Measurements from ENCODE around the gene KIAA0319L. TPM values are rescaled to one million over a fixed set of nuclear protein-coding genes. Genes with fewer than 3 reads are reported as not detected.

KIAA0319L gene
- total and polyA plus RNA-seq, 7 donors = 8.3 to 50.4 (median 30.7) TPM

DNA sequence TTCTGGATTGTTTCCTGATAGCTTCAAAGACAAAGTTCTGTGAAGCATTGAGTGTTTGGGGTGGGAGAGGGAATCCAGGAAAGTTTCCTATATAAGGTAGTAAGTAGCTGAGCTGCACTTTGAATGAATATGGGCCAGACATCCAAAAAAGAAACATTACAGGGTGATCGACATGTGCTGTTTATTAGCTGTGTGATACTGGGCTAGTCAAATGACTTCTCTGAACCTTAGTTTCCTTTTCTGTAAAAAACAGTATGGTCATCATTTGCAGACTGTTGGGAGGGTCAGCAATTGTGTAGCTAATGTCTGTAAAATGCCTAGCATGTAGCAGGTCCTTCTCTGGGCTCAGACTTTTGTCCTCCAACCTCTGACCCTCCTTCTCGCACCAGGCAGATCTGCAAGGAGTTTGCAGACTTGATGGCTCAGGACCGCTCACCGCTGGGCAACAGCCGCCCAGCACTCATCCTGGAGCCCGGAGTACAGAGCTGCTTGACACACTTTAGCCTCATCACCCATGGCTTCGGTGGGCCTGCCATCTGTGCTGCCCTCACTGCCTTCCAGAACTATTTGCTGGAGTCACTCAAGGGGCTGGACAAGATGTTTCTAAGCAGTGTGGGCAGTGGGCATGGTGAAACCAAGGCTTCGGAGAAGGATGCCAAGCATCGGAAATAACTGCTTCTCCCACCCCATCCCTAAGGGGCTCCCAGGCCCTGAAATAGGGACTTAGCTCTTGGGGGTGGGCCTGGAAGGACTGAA is 37.0 kb upstream of the KIAA0319L start:
- Histone ChIP-seq H3K9me3 (no peaks in the 10 kb centered on the region), H3K4me3 (no peak overlapping the region), H3K27ac (no peak overlapping the region), H3K4me1 (no peaks in the 10 kb centered on the region), H3K36me3 (no peaks in the 10 kb centered on the region), H3K27me3 (no peaks in the 10 kb centered on the region)
- intact Hi-C loops (cut with DNase I) = no loop called here
- 96% methylated on average over 9 of the region's 9 CpGs for WGBS, 2 donors
- TF ChIP-seq POLR2A (IDR thresholded peaks at IDR 0.05) (no peak), EP300 (IDR thresholded peaks at IDR 0.05) (no peak), POLR2AphosphoS5 (IDR thresholded peaks at IDR 0.05) (no peak)
- TF ChIP-seq, protein P1, sequence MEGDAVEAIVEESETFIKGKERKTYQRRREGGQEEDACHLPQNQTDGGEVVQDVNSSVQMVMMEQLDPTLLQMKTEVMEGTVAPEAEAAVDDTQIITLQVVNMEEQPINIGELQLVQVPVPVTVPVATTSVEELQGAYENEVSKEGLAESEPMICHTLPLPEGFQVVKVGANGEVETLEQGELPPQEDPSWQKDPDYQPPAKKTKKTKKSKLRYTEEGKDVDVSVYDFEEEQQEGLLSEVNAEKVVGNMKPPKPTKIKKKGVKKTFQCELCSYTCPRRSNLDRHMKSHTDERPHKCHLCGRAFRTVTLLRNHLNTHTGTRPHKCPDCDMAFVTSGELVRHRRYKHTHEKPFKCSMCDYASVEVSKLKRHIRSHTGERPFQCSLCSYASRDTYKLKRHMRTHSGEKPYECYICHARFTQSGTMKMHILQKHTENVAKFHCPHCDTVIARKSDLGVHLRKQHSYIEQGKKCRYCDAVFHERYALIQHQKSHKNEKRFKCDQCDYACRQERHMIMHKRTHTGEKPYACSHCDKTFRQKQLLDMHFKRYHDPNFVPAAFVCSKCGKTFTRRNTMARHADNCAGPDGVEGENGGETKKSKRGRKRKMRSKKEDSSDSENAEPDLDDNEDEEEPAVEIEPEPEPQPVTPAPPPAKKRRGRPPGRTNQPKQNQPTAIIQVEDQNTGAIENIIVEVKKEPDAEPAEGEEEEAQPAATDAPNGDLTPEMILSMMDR (IDR thresholded peaks at IDR 0.05) = no peak
- no peak for DNase-seq

DNA sequence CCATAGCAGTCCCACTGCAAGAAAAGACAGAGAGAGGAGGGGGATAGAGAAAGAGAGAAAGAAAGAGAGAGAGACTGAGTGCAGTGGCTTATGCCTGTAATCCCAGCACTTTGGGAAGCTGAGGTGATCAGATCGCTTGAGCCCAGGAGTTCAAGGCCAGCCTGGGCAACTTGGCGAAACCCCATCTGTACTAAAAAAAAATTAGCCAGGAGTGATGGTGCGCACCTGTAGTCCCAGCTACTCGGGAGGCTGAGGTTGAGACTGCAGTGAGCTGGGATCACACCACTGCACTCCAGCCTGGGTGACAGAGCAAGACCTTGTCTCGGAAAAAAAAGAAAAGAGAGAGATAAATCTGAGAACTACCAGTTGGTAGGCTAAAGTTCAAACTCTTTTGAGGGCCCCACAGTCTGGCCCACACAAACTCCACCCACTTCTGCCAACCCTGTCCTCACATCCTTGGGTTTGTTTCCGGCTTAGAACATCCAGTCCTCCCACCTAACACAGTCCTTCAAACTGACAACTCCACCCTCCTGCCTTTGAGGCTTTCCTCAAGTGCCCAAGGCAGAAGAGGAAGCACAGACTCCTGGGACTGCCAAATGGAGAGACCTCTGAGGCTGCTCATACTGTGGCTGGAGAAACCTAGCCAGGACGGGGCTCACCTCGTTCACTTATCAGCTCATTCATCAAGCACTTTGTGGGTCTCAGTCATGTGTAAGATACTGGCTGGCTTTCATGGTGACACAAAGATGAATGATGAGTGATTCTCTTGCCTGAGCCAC is 36.0 kb upstream of the KIAA0319L start:
- Histone ChIP-seq H3K36me3 (no peaks in the 10 kb centered on the region), H3K4me1 (no peaks in the 10 kb centered on the region), H3K9me3 (no peaks in the 10 kb centered on the region), H3K27me3 (no peaks in the 10 kb centered on the region), H3K27ac (no peak overlapping the region), H3K4me3 (no peak overlapping the region)
- 75 to 77% methylated on average over 8 of the region's 8 CpGs for WGBS, 2 donors
- no peak for DNase-seq
- intact Hi-C loops (cut with DNase I) = no loop called here
- TF ChIP-seq POLR2AphosphoS5 (IDR thresholded peaks at IDR 0.05) (no peak), EP300 (IDR thresholded peaks at IDR 0.05) (no peak), POLR2A (IDR thresholded peaks at IDR 0.05) (no peak)
- TF ChIP-seq, protein P1 (IDR thresholded peaks at IDR 0.05) = no peak

DNA sequence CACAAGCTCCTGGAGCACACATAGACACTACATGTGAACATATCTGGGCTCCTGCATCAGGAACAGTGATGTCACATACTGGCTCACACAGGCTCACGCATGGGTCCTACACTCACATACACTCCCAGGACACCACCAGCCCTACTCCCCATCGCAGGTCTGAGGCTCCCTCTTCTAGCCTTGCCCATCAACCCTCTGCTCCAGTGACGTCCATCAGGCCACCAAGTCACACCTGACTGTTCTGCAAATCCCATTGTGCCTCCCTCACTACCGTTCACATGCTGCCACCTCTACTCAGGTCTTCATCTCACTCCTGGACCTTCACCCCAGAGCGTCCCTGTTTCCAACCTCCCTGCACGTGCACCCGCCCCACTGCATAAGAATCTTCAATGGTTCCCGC is 34.0 kb upstream of the KIAA0319L start:
- TF ChIP-seq POLR2AphosphoS5 (IDR thresholded peaks at IDR 0.05) = no peak
- no peak for TF ChIP-seq POLR2A (IDR thresholded peaks at IDR 0.05)
- H3K27ac ChIP-seq = no peak overlapping the region
- H3K4me1 ChIP-seq = no peaks in the 10 kb centered on the region
- 96% methylated on average over 8 of the region's 8 CpGs for WGBS, 2 donors
- no peaks in the 10 kb centered on the region for H3K9me3 ChIP-seq
- H3K4me3 ChIP-seq = no peak overlapping the region
- no peak for DNase-seq
- no peaks in the 10 kb centered on the region for H3K36me3 ChIP-seq
- intact Hi-C loops (cut with DNase I) = no loop called here
- H3K27me3 ChIP-seq = no peaks in the 10 kb centered on the region

DNA sequence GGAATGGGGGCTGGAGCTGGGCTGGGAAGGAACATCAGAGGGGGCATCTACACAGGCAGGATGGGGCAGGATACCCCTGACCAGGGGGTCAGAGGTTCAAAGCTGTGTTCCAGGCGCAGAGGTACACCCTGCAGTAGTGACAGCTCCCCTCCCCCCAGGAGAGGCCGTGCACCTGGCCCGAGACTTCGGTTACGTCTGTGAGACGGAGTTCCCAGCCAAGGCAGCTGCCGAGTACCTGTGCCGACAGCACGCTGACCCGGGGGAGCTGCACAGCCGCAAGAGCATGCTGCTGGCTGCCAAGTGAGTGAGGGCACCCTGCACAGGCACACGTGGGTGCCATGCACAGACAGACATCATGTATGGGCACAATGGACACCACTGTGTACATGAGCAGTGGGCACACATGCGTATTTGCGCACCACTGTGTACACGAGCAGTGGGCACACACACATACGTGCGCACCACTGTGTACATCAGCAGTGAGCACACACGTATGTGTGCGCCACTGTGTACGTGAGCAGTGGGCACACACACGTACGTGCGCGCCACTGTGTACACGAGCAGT is 33.4 kb upstream of the KIAA0319L start:
- no peaks in the 10 kb centered on the region for H3K4me1 ChIP-seq
- no peak for DNase-seq
- H3K27ac ChIP-seq = no peak overlapping the region
- H3K9me3 ChIP-seq = no peaks in the 10 kb centered on the region
- WGBS, 2 donors = 95 to 96% methylated on average over 25 of the region's 25 CpGs
- H3K4me3 ChIP-seq = no peak overlapping the region
- intact Hi-C loops (cut with DNase I) = no loop called here
- no peaks in the 10 kb centered on the region for H3K27me3 ChIP-seq
- TF ChIP-seq EP300 (IDR thresholded peaks at IDR 0.05) (no peak), POLR2A (IDR thresholded peaks at IDR 0.05) (no peak), POLR2AphosphoS5 (IDR thresholded peaks at IDR 0.05) (no peak)
- TF ChIP-seq, protein P1 (IDR thresholded peaks at IDR 0.05) = no peak
- no peaks in the 10 kb centered on the region for H3K36me3 ChIP-seq

Data from sigmoid colon (tissue), 7 donors.